ENCODE data around the gene COG3. TPM values are rescaled to one million over a fixed set of nuclear protein-coding genes. Genes with fewer than 3 reads are reported as not detected.

COG3 gene
- total RNA-seq, 2 experiments from 2014 or later: 24.6 to 26.5 TPM

Other genes starting within 250 kb of the COG3 start
- 1,000 to 10,000 TPM; 4,462 to 4,505 TPM for gene TPT1, start 123.8 kb upstream of the COG3 start, total RNA-seq
- 10 to 100 TPM; 17.5 to 17.6 TPM for gene SLC25A30, start 46.6 kb upstream of the COG3 start, total RNA-seq
- gene ERICH6B, start 150.8 kb downstream of the COG3 start, total RNA-seq: not detected
- not detected for gene CBY2, start 237.4 kb downstream of the COG3 start, total RNA-seq

Measured in activated CD4-positive, alpha-beta memory T cell treated with anti-CD3 and anti-CD28 coated beads, Interleukin-2, amount 10 ng/mL, durations not matched to agents 7 days and 5 days (primary cell).